GM10248 (cell line): ENCODE data around the gene DUSP8.
"Not testable (repeated sequence)": the region's sequence is repeated elsewhere in the genome, so short reads cannot be mapped to it uniquely, and the experiment has no call there.

ENCODE experiments used
- CTCF ChIA-PET: fragments of 300-600 bp; sonication (Branson Sonifier 250); formaldehyde crosslinking; extraction: SDS; loops from one replicate; lab custom pipeline; 2021; ENCODE audit warnings: antibody characterized with exemption; lab: Yijun Ruan, JAX
- POLR2A ChIA-PET: fragments of 350-650 bp; sonication (Branson Sonifier 250); formaldehyde crosslinking; extraction: SDS; loops from one replicate; lab custom pipeline; 2020; ENCODE audit warnings: antibody characterized with exemption; lab: Yijun Ruan, JAX
- DNase-seq: peaks from one replicate; pipeline ENCODE4 v3.0.0; 2012; ENCODE audit errors: extremely low spot score
- CTCF ChIP-seq: IDR thresholded peaks from 2 replicates; pipeline ENCODE4 v1.5.1; 2012; ENCODE audit warnings: mild to moderate bottlenecking, low read depth; ENCODE audit errors: extremely low read depth, missing control alignments, control extremely low read depth

The DUSP8 gene

GRCh38 chr11:1572197-1573076 lies at the start of gene DUSP8:
DUSP8 (minus strand) TSS chr11:1572271; CDS start chr11:1565826, 6,445 bp downstream.
- CTCF ChIA-PET: interaction anchor here (3.0 to 3.4 kb wide), 3 partner anchors 18 to 57 kb away, joined by 11 to 38 read pairs (median 38); no protein-coding TSS in a partner anchor
- TF ChIP-seq CTCF: no peak
- POLR2A ChIA-PET: no interaction called here
- DNase-seq: peak; percentile 94

DNA sequence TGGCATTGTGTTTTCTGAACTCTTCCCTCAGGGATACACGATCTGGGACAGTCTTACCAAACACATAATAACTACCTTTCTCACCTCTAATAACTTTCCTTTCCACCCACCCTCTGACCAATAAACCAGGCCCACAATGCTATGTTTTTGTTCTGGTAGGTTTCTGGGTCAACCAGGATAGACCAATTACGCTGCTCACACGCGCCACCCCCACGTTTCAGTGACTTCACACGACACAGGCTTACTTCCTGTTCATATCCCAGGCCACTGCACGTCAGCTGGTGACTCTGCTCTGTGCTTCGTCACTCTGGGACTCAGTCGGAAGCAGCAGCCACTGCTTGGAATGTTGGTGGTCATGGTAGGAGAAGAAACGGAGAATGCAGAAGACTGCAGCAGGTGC lies 47.4 kb upstream of the DUSP8 start:
- POLR2A ChIA-PET: no interaction called here
- no peak for DNase-seq
- no peak for TF ChIP-seq CTCF
- CTCF ChIA-PET: no interaction called here

DNA sequence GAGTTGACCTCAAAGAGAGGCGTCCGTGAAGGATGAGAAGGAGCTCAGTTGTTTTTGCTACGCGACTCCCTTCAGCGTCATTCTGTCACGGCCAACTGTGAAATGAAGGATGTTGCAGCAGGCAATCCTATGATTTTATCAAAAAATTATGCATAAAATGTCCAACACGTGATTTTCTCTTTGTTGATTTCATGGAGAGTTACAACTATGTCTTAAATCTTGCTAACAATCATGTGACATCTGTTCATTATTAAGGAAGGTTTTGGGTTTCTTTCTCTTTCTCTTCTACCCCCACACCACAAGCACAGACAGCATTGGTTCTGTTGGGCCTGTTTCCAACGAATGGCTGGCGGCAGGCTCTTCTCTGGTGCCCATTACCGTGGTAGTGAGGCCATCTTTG lies 46.2 kb upstream of the DUSP8 start:
- TF ChIP-seq CTCF: no peak
- CTCF ChIA-PET: interaction anchor here (1.9 to 2.2 kb wide), 2 partner anchors 9 to 35 kb away, joined by 5 to 8 read pairs; no protein-coding TSS in a partner anchor
- POLR2A ChIA-PET: no interaction called here

GRCh38 chr11:1608363-1608762 lies 36.3 kb upstream of the DUSP8 start, which contains the start of gene KRTAP5-3:
KRTAP5-3 (minus strand) TSS chr11:1608463; CDS start chr11:1608385, 78 bp downstream.
- ChIA-PET POLR2A (no interaction called here), CTCF (interaction anchor here (1.1 to 1.3 kb wide), 2 partner anchors 12 to 44 kb away, joined by 3 to 6 read pairs; no protein-coding TSS in a partner anchor)
- no peak for DNase-seq
- TF ChIP-seq CTCF: no peak

More for the DNA sequence above, 46.2 kb upstream of the DUSP8 start:
- DNase-seq: no peak

GRCh38 chr11:1607901-1608300 lies 35.8 kb upstream of the DUSP8 start:
- POLR2A ChIA-PET, DNase-seq, CTCF ChIA-PET: not testable (repeated sequence)

DNA sequence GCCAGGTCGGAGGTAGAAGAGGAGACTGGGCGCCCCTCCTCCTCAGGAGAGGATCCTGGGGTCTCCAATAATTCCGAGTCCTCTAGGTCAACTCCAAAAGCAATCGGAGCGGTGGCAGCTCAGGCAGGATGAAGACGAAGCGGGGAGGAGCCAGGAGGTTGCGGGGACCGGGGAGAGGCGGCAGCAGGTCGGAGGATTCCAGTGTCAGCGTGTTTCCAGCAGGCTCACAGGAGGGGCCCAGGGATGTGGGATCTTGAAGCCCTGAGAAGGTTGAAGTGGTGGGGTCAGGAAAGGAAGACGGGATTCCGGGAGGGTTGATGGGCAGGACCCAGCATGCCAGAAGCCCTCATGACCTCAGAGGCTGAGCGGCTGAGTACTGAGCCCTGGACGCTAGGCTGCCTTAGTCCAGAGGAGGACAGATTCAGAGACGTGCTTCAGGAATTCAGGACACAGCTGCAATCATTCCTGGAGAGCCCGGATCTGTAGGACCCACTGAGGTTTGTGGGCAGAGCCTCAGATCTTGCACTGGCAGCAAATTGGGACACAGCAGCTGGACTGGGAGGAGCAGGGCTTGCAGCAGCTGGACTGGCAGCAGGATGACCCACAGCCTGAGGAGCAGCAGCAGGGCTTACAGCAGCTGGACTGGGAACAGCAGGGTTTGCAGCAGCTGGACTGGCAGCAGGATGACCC lies 35.2 kb upstream of the DUSP8 start:
- CTCF ChIA-PET, POLR2A ChIA-PET, DNase-seq: not testable (repeated sequence)

DNA sequence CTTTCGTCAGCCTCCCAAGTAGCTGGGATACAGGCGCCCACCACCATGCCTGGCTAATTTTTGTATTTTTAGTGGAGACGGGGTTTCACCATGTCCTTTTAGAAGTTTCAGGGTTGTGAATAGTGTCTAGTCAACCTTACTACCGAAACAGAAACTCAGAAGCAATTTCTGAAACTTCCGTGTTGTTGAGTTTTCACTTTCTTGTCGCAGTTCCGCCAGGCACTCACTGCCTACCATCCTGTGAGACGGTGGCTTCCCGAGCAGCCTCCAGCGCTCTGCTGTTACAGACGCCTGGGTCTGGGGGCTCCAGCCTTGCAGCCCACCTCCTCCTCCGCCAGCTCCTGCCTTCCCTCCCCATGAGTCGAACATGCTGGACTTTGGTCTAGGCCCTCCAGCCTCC lies 33.9 kb upstream of the DUSP8 start:
- CTCF ChIA-PET: interaction anchor here (1.1 to 1.7 kb wide), 3 partner anchors 9 to 31 kb away, joined by 4 to 5 read pairs (median 5); no protein-coding TSS in a partner anchor
- peak; percentile 82 for DNase-seq
- POLR2A ChIA-PET: not testable (repeated sequence)
